A673 (cell line): ENCODE data around the gene HMGN4. TPM values are rescaled to one million over a fixed set of nuclear protein-coding genes. Genes with fewer than 3 reads are reported as not detected.

ENCODE experiments used
- BruUV-seq: library from RNA; stranded (reverse); fragments of 400-500 nt; replicated peaks from 2 replicates; lab custom pipeline; 2021; lab: Mats Ljungman, UMichigan
- CTCF ChIA-PET: fragments of 300-600 bp; sonication (Branson Sonifier 250); formaldehyde crosslinking; loops from one replicate; lab custom pipeline; 2022; ENCODE audit warnings: antibody characterized with exemption; lab: Charles Lee
- POLR2A ChIA-PET: fragments of 300-600 bp; sonication (Branson Sonifier 250); formaldehyde crosslinking; loops from one replicate; lab custom pipeline; 2022; ENCODE audit warnings: antibody characterized with exemption; ENCODE audit not compliant: low non-redundant PET; lab: Charles Lee
- DNase-seq: peaks from one replicate; pipeline ENCODE4 v3.0.0-alpha.2; 2015; ENCODE audit warnings: low spot score
- H3K27ac ChIP-seq: fragments of 200-600 bp; sonication (generic); 2 replicates; pipeline ENCODE4 v1.5.1; 2016; ENCODE audit warnings: mixed run types, low read depth, mild to moderate bottlenecking, mixed read lengths, antibody characterized with exemption, low read length; ENCODE audit not compliant: poor library complexity, severe bottlenecking
- H3K27me3 ChIP-seq: fragments of 200-600 bp; sonication (generic); replicated peaks from 2 replicates; pipeline ENCODE4 v1.6.1; 2017; ENCODE audit warnings: mixed run types, low read depth, mild to moderate bottlenecking, mixed read lengths, antibody characterized with exemption, low read length; ENCODE audit not compliant: insufficient read depth, poor library complexity
- H3K36me3 ChIP-seq: fragments of 200-600 bp; sonication (generic); 2 replicates; pipeline ENCODE4 v1.6.1; 2016; ENCODE audit warnings: mixed run types, mild to moderate bottlenecking, mixed read lengths, antibody characterized with exemption, low read length; ENCODE audit not compliant: insufficient read depth, poor library complexity, severe bottlenecking
- H3K4me1 ChIP-seq: fragments of 200-600 bp; sonication (generic); 2 replicates; pipeline ENCODE4 v1.6.1; 2017; ENCODE audit warnings: mixed run types, mild to moderate bottlenecking, mixed read lengths, antibody characterized with exemption, low read length; ENCODE audit not compliant: insufficient read depth, poor library complexity, severe bottlenecking
- H3K4me3 ChIP-seq: fragments of 200-600 bp; sonication (generic); 2 replicates; pipeline ENCODE4 v1.5.1; 2016; ENCODE audit warnings: low read depth, mixed run types, mild to moderate bottlenecking, mixed read lengths, low read length; ENCODE audit not compliant: poor library complexity, severe bottlenecking
- H3K9me3 ChIP-seq: fragments of 200-600 bp; sonication (generic); 2 replicates; pipeline ENCODE4 v1.6.1; 2016; ENCODE audit warnings: mixed run types, low read depth, mild to moderate bottlenecking, mixed read lengths, antibody characterized with exemption, low read length; ENCODE audit not compliant: poor library complexity, severe bottlenecking
- CTCF ChIP-seq: fragments of 300-800, 200-600 bp; sonication (generic); conservative IDR thresholded peaks from 2 replicates; pipeline ENCODE4 v1.5.1; 2017; ENCODE audit warnings: low read depth, mild to moderate bottlenecking, antibody characterized with exemption, low read length, moderate library complexity, mixed read lengths
- EZH2 ChIP-seq: fragments of 200-600 bp; sonication (generic); IDR thresholded peaks from 2 replicates; pipeline ENCODE4 v1.6.1; 2017; ENCODE audit warnings: borderline replicate concordance, low read depth, mild to moderate bottlenecking, mixed read lengths, antibody characterized with exemption, low read length; ENCODE audit not compliant: poor library complexity, severe bottlenecking
- intact Hi-C: fragments of 100-400 bp; cut with micrococcal nuclease; formaldehyde crosslinking; loops from one replicate; pipeline ENCODE4 v1.10.0; 2022; ENCODE audit not compliant: unreplicated experiment
- total RNA-seq: library from RNA; stranded (reverse); gene quantifications from 2 replicates; pipeline ENCODE4 v1.2.3, GENCODE V29; 2021

The HMGN4 gene
- total RNA-seq, 1 experiment from 2014 or later = 58.6 TPM

DNA sequence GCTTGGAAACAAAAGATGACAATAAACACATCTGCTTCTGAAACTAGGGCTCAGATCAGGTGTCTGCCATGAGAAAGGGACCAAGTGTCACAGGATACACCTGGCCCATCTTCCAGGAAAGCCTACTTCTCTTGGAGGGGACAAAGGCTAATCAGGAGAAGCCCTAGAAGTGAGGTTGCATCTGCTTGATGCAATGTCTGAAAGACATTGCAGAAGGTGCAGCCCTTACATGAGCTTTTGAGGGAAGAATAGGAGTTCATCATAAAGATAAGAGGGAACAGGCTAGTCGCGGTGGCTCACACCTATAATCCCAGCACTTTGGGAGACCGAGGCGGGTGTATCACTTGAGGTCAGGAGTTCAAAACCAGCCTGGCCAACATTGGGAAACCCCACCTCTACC is 40.6 kb upstream of the HMGN4 start:
- BruUV-seq = no TSS peak
- CTCF ChIA-PET = no interaction called here

GRCh38 chr6:26500102-26500501 is 38.1 kb upstream of the HMGN4 start, which contains the start of gene BTN1A1:
Gene BTN1A1, plus strand, starts transcription at chr6:26500303. Its CDS starts 984 bp downstream, at chr6:26501287.
- no peak for DNase-seq
- BruUV-seq = no TSS peak
- Histone ChIP-seq H3K36me3 (no peaks in the 10 kb centered on the region), H3K27me3 (no peaks in the 10 kb centered on the region), H3K4me3 (no peak within 1 kb of the TSS), H3K27ac (no peak within 1 kb of the TSS), H3K4me1 (no peaks in the 10 kb centered on the region), H3K9me3 (no peaks in the 10 kb centered on the region)
- CTCF ChIA-PET = no interaction called here
- intact Hi-C loops = no loop called here
- POLR2A ChIA-PET = no interaction called here
- TF ChIP-seq CTCF (no peak), EZH2 (no peak)

More for the DNA sequence above, 40.6 kb upstream of the HMGN4 start:
- no peak for DNase-seq
- intact Hi-C loops = no loop called here
- TF ChIP-seq EZH2 (no peak), CTCF (no peak)
- Histone ChIP-seq H3K4me1 (no peaks in the 10 kb centered on the region), H3K36me3 (no peaks in the 10 kb centered on the region), H3K27ac (no peak overlapping the region), H3K27me3 (no peaks in the 10 kb centered on the region), H3K4me3 (no peak overlapping the region), H3K9me3 (no peaks in the 10 kb centered on the region)
- POLR2A ChIA-PET = no interaction called here

- Histone ChIP-seq H3K27ac (no peak overlapping the region), H3K4me1 (no peaks in the 10 kb centered on the region), H3K9me3 (no peaks in the 10 kb centered on the region), H3K36me3 (no peaks in the 10 kb centered on the region), H3K27me3 (no peaks in the 10 kb centered on the region), H3K4me3 (no peak overlapping the region)
- no TSS peak for BruUV-seq
- no peak for TF ChIP-seq CTCF
- no peak for TF ChIP-seq EZH2
- POLR2A ChIA-PET = no interaction called here
- CTCF ChIA-PET = no interaction called here
- intact Hi-C loops = no loop called here
- DNase-seq = no peak
Measured at GRCh38 chr6:26501482-26501986, 36.6 kb upstream of the HMGN4 start.
